Central memory CD8-positive, alpha-beta T cell (primary cell): ENCODE results near the gene SURF4.
A peak's percentile ranks its signal among the peaks of the same experiment; 100 is the strongest.
"Not testable (repeated sequence)": the region's sequence is repeated elsewhere in the genome, so short reads cannot be mapped to it uniquely, and the experiment has no call there.

Source experiments
- ATAC-seq: fragments of 150-1000 bp; cut with Tn5 transposase; replicated peaks from 2 replicates; pipeline ENCODE4 v1.10.0; 2022; ENCODE audit warnings: mild to moderate bottlenecking, moderate FRiP score, moderate number of reproducible peaks; ENCODE audit not compliant: poor library complexity, severe bottlenecking; ENCODE audit errors: extremely low read depth
- DNase-seq, 2 donors: peaks; one replicate each; pipeline ENCODE4 v3.0.0; 2021; ENCODE audit warnings: low spot score in 2 of 2
- H3K27ac Mint-ChIP-seq: one replicate; pipeline ENCODE4 v1.8.0; 2022; ENCODE audit warnings: low read depth, mild to moderate bottlenecking, moderate library complexity, mixed read lengths
- H3K27me3 Mint-ChIP-seq: one replicate; pipeline ENCODE4 v1.8.0; 2022; ENCODE audit warnings: mixed read lengths
- H3K36me3 Mint-ChIP-seq: one replicate; pipeline ENCODE4 v1.8.0; 2022; ENCODE audit warnings: mild to moderate bottlenecking, moderate library complexity, mixed read lengths; ENCODE audit not compliant: insufficient read depth
- H3K4me1 Mint-ChIP-seq: one replicate; pipeline ENCODE4 v1.8.0; 2022; ENCODE audit warnings: mixed read lengths
- H3K4me3 Mint-ChIP-seq: one replicate; pipeline ENCODE4 v1.8.0; 2022; ENCODE audit warnings: mild to moderate bottlenecking, moderate library complexity, mixed read lengths
- H3K9me3 Mint-ChIP-seq: one replicate; pipeline ENCODE4 v1.8.0; 2022; ENCODE audit warnings: mixed read lengths

Gene SURF4

DNA sequence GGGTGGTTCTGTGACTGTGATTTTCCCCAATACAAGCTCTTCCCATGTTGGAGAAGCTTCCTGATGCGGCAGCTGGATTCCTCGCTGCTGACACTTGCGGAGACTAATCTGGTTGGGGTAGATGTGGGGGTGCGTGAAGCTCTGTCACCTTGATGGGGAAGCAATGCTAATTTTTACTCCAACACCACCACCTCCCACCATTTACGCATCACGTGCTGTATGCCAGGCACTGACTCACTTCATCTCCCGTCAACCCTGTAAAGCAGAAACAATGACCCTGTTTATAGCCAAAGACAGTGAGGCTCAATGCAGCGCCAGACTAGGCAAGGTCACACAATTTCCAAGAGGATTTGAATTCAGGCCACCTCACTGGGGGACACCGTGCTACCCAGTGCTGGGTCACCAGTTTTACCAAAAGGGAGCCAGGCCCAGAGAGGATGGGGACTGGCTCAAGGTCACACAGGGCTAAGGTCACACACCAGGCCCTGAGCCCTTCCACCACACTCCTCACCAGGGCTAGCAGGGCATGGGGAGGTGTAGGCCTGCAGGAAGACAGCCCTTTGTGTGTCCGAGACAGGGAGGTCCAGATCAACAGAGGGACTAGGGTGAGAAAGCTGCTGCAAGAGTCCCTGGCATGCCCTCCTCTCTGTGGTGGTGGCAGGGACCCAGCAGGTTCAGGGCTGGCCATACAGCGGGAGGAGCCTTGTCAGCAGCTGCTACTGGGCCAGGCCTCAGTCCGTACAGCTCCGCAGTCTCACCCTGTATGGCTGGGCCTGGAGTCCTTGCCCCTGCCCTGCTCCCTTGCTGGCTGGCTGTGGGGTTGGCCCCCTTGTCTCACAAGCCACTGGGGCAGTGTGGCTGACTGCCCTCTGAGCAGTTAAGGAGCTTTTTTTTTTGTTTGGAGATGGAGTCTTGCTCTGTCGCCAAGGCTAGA, 3.6 kb upstream of the SURF4 start:
- Mint-ChIP-seq H3K4me3 (no peak overlapping the region), H3K4me1 (peaks cover 9% of the 10 kb centered on the region), H3K27me3 (no peaks in the 10 kb centered on the region), H3K36me3 (peaks cover 10% of the 10 kb centered on the region), H3K27ac (no peak overlapping the region), H3K9me3 (no peaks in the 10 kb centered on the region)
- ATAC-seq (no peak), DNase-seq (no peak)

DNA sequence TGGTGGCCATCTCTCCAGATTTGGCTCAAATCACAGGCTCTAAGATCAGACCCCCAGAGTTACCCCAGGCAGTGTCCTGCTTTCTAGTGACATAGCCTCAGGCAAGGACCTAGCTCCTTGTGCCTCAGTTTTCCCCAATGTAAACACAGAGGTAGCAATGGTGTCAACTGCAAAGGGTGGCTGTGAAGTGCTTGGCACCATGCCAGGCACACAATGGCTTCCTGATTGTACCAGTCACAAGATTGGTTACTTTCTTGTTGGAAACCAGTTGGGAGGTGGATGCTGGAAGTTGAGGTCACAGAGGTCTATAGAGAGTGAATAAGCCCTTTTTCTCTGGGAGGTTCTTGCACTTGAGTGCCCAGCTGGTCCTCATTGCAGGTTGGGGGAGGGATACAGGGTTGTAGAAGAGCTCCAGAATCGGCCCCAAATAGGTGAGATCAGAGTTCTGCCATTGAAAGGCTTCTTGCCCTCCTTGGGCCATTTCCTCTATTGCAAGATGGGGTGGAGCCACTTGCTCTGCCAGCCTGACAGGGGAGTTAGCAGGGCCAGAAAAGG, 2.6 kb upstream of the SURF4 start:
- H3K4me1 Mint-ChIP-seq, result peaks cover 15% of the 10 kb centered on the region
- H3K4me3 Mint-ChIP-seq, result no peak overlapping the region
- ATAC-seq (no peak), DNase-seq (no peak)
- peaks cover 13% of the 10 kb centered on the region for H3K36me3 Mint-ChIP-seq
- no peak overlapping the region for H3K27ac Mint-ChIP-seq
- no peaks in the 10 kb centered on the region for H3K9me3 Mint-ChIP-seq
- no peaks in the 10 kb centered on the region for H3K27me3 Mint-ChIP-seq

DNA sequence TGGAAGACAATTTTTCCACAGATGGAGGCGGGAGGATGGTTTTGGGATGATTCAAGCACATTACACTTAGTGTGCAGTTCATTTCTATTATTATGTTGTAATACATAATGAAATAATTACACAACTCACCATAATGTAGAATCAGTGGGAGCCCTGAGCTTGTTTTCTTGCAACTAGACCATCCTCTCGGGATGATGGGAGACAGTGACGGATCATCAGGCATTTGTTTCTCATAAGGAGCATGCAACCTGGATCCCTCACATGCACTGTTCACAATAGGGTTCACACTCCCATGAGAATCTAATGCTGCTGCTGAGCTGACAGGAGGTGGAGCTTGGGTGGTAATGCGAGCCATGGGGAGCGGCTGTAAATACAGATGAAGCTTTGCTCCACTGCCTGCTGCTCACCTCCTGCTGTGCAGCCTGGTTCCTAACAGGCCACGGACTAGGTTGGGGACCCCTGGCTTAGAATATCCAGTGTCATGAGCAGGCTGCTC, 1.9 kb upstream of the SURF4 start:
- H3K36me3 Mint-ChIP-seq, result peaks cover 16% of the 10 kb centered on the region
- DNase-seq (no peak), ATAC-seq (no peak)
- H3K27me3 Mint-ChIP-seq, result no peaks in the 10 kb centered on the region
- no peak overlapping the region for H3K4me3 Mint-ChIP-seq
- no peak overlapping the region for H3K27ac Mint-ChIP-seq
- H3K9me3 Mint-ChIP-seq, result no peaks in the 10 kb centered on the region
- H3K4me1 Mint-ChIP-seq, result peaks cover 18% of the 10 kb centered on the region

DNA sequence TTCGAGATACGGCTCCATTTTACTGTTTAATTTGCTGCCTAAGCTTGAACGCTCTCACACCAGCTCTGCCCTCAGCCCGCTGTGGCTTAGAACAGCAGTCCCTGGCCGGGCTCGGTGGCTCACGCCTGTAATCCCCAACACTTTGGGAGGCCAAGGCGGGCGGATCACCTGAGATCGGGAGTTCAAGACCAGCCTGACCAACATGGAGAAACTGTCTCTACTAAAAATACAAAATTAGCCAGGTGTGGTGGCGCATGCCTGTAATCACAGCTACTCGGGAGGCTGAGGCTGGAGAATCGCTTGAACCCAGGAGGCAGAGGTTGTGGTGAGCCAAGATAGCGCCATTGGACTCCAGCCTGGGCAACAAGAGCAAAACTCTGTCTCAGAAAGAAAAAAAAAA, 1.4 kb upstream of the SURF4 start:
- H3K36me3 Mint-ChIP-seq, result peaks cover 21% of the 10 kb centered on the region
- peaks cover 23% of the 10 kb centered on the region for H3K4me1 Mint-ChIP-seq
- not testable (repeated sequence) for H3K27ac Mint-ChIP-seq, ATAC-seq, H3K9me3 Mint-ChIP-seq, DNase-seq, H3K27me3 Mint-ChIP-seq
- H3K4me3 Mint-ChIP-seq, result peak overlapping the region; percentile 23

DNA sequence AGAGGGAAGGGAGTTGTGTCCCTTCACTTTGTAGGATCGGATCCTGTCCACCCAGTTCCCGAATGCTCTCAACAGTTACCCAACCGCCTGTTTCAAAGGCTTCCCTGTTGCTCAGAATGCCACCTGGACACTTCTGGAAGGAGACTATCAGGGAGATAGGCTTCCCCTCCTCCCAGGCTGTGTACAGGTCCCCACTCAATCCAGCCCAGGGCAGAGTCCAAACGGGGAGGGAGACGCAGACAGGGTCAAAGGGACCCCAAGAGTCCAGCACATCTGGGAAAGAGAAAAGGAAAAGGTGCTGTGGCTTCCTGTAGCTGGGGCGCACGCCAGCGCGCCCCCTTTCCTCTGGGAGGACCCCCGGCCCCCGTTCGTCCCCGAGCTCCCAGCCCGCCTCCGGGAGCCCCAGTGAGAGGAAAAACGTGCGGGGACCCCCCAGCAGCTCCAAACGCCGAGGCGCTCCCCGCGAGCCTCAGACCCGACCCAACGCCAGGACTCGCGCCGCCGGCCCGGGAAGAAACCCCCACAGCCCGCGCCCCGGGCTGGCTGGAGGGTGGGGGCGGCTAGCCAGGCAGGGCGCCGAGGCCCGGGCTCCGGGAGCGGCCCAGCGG, 640 bp downstream of the SURF4 start:
- Mint-ChIP-seq H3K36me3 (peaks cover 29% of the 10 kb centered on the region), H3K4me3 (peak overlapping the region; percentile 90), H3K27me3 (no peaks in the 10 kb centered on the region), H3K27ac (peak overlapping the region; percentile 92), H3K4me1 (peaks cover 43% of the 10 kb centered on the region), H3K9me3 (no peaks in the 10 kb centered on the region)
- no peak for ATAC-seq
- DNase-seq, result no peak

DNA sequence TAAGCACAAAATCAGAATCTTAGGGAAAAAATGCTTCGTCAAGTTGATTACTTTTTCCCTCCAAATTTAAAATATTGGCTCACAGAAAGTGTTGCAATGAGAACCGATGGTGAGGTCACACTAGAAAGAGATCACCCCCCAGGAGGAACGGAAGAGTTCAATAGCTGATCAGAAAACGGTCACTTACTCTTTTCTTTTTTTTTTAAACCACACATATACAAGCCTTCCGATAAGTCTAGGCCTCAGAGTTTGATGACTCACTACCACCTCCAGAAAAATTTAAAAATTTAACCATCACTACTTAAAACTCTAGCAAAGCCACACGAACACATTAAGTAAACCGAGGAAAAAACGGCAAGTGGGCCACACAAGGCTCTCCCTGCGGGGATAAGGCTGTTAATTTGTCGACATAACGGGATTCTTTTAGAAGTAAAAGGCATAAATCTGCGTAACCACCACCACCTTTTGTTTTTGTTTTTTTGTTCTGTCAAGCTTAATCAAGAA, 1.2 kb downstream of the SURF4 start:
- peaks cover 49% of the 10 kb centered on the region for H3K4me1 Mint-ChIP-seq
- no peak for ATAC-seq
- peak overlapping the region; percentile 92 for H3K27ac Mint-ChIP-seq
- no peaks in the 10 kb centered on the region for H3K27me3 Mint-ChIP-seq
- peak overlapping the region; percentile 90 for H3K4me3 Mint-ChIP-seq
- H3K9me3 Mint-ChIP-seq, result no peaks in the 10 kb centered on the region
- DNase-seq, result no peak
- peaks cover 34% of the 10 kb centered on the region for H3K36me3 Mint-ChIP-seq

DNA sequence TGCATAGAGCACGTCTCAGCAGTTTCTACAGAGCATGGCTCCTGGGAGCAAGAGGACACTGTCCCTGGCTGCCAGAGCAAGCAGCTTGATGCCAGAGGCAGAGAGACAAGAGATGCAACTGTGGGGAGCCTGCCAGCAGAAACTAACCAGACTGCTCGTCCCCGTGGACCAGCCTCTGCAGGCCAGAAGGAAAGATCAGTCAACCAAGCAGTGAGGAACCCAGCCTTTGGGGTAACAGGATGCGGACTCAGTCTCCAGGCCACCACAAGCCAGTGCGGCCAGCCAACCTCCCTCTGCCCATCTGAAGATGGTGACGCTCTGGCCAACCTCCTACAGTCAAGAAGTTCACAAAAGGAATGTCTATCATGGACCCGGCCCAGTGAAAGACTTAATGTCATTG, 3.7 kb downstream of the SURF4 start:
- Mint-ChIP-seq H3K36me3 (peaks cover 42% of the 10 kb centered on the region), H3K4me1 (peaks cover 65% of the 10 kb centered on the region), H3K4me3 (peak overlapping the region; percentile 74)

DNA sequence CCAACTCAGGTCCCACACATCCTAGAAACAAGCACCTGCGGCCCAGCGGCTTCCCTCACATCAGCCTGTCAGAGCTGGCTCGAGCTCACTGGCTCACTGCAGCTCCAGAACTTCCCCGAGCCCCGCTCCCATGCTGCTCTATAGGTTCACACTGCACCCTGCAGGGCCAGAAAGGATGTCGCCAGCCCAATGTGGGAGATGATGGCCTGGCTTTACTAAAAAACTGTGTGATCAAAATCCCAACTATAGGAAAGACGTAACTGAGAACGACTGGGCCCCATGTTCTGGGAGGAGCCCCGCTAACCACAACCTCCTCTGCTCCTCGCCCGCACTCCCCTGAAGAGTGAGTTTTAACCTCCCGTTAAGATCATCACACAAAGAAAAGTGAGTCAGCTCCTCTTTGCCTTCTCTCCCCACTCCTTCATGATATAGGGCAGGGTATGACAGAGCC, 4.6 kb downstream of the SURF4 start:
- ATAC-seq (peak; percentile 50), DNase-seq (peak; percentile 35 to 58)
- H3K27me3 Mint-ChIP-seq, result no peaks in the 10 kb centered on the region
- peak overlapping the region; percentile 96 for H3K27ac Mint-ChIP-seq
- peak overlapping the region; percentile 74 for H3K4me3 Mint-ChIP-seq
- H3K36me3 Mint-ChIP-seq, result peaks cover 45% of the 10 kb centered on the region
- H3K9me3 Mint-ChIP-seq, result no peaks in the 10 kb centered on the region
- peaks cover 74% of the 10 kb centered on the region for H3K4me1 Mint-ChIP-seq

More for the DNA sequence above, 3.7 kb downstream of the SURF4 start:
- ATAC-seq (no peak), DNase-seq (no peak)
- Mint-ChIP-seq H3K27me3 (no peaks in the 10 kb centered on the region), H3K27ac (peak overlapping the region; percentile 96), H3K9me3 (no peaks in the 10 kb centered on the region)

DNA sequence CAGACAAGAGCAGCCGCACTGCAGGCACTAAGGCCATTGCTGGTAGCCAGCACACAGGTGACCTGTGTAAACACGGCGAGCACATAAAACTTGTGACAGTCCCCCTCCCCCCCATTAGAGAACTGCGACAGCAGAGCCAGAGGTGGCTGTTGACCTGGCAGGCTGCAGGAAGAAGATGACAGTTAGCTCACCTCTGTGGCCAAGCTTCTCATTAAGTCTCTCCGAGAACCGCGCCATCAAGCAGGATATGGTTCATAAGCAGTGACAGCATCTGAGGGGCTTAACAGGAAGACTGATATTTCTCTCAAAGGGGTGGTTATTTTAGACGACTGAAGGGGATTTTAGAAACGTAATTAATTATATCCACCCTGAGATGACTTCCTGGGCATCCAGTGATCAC, 5.2 kb downstream of the SURF4 start:
- no peaks in the 10 kb centered on the region for H3K9me3 Mint-ChIP-seq
- H3K36me3 Mint-ChIP-seq, result peaks cover 51% of the 10 kb centered on the region
- H3K27ac Mint-ChIP-seq, result peak overlapping the region; percentile 96
- no peaks in the 10 kb centered on the region for H3K27me3 Mint-ChIP-seq
- peak overlapping the region; percentile 74 for H3K4me3 Mint-ChIP-seq
- DNase-seq, result peak in 1 of 2 donors; percentile 65
- H3K4me1 Mint-ChIP-seq, result peaks cover 80% of the 10 kb centered on the region
- peak; percentile 77 for ATAC-seq

DNA sequence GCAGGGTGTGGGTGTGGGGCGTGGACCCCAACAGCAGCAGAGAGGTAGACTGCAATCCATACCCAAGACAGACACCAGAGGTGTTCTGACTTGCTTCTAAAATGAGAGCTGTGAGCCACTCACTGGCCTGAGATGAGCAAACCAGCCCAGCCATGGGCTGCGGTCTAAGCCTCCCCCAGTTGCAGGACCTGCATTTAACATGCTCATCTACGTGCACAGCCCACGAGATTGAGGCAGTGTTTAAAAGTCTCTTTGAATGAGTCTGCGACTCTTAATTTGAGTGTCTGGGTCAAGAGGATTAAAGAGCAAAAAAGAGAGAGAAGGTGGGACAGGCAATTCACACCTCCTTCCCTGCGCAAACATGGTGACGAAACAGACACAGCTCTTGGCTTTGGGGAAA, 5.9 kb downstream of the SURF4 start:
- ATAC-seq, result peak; percentile 16
- H3K4me3 Mint-ChIP-seq, result peak overlapping the region; percentile 74
- DNase-seq, result peak in 1 of 2 donors; percentile 35
- H3K27me3 Mint-ChIP-seq, result no peaks in the 10 kb centered on the region
- H3K9me3 Mint-ChIP-seq, result no peaks in the 10 kb centered on the region
- peaks cover 77% of the 10 kb centered on the region for H3K4me1 Mint-ChIP-seq
- peaks cover 53% of the 10 kb centered on the region for H3K36me3 Mint-ChIP-seq
- peak overlapping the region; percentile 96 for H3K27ac Mint-ChIP-seq

DNA sequence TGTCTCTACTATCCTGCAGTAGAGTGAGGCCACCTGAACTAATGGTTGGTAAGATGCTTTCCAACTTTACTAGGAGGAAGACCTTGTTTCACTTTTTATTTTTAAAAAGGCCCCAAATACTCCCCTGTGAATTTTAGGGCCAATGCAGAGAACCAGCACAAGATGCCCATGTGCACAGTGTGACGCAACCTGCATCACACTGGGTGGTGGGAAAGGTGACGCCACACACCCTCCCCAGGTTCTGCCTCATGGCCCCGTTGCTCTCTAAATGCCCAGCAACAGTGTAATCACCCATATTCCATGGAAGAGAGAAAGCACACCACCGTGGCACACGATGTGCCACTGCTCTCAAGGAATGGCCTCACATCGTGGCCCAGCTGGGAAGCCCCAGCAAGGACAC, 6.4 kb downstream of the SURF4 start:
- H3K9me3 Mint-ChIP-seq, result no peaks in the 10 kb centered on the region
- H3K4me1 Mint-ChIP-seq, result peaks cover 72% of the 10 kb centered on the region
- H3K27me3 Mint-ChIP-seq, result no peaks in the 10 kb centered on the region
- peak overlapping the region; percentile 74 for H3K4me3 Mint-ChIP-seq
- ATAC-seq (no peak), DNase-seq (no peak)
- peak overlapping the region; percentile 96 for H3K27ac Mint-ChIP-seq
- H3K36me3 Mint-ChIP-seq, result peaks cover 53% of the 10 kb centered on the region

DNA sequence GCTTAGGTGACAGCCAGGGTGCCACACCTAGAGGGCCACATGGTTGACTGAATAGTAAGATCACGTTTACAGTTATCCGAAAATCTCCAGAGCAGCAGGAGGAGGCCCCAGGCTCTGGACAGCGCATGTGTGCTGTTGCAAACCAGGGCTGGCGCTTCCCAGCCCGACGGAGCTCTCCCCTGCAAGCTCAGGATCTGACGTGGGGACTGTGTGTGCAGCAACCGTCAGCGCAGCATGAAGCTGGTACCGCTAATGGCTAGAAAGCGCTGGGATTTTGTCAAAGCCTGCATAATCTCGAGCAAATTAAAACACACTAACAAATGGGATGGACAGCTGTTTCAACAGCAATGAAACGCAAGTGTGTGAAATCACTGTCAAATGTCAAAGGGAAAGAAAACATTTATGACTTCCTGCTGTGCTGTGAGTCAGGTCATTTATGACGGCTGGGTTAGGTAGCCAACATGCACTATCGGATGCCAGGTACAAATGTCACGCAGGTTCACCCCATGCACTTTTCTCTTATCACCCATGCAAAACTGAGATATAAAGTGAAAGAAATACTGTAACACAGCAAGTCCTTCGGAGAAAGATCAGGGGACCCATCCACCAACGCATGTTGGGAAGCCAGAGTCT, 7.5 kb downstream of the SURF4 start:
- H3K9me3 Mint-ChIP-seq, result no peaks in the 10 kb centered on the region
- no peaks in the 10 kb centered on the region for H3K27me3 Mint-ChIP-seq
- DNase-seq (no peak), ATAC-seq (no peak)
- peak overlapping the region; percentile 71 for H3K4me3 Mint-ChIP-seq
- peaks cover 57% of the 10 kb centered on the region for H3K36me3 Mint-ChIP-seq
- H3K27ac Mint-ChIP-seq, result peak overlapping the region; percentile 96
- H3K4me1 Mint-ChIP-seq, result peaks cover 76% of the 10 kb centered on the region
